ENCODE results near the gene CORO1C.
"Not testable (repeated sequence)": the region's sequence is repeated elsewhere in the genome, so short reads cannot be mapped to it uniquely, and the experiment has no call there.

CORO1C gene

DNA sequence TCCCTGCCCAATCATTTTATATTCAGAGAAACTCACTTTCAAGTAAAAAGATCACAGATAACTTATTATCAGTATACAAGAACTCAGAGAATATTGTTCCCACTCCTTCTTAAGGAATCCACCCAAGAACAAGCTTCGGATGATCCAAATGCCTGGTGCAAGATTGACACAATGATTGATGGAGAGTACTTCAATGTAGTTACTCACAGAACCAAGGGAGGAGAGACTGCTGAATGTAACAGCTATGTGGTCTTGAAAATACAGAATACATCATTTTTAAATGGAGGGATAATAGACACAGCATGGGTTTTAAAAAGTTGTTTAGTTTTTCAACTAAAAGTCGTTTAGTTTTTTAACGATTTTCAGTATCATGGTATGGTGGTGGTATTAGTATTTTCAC is 59.3 kb downstream of the CORO1C start:
- DNase-seq (ENCODE audit: low read depth): no peak

DNA sequence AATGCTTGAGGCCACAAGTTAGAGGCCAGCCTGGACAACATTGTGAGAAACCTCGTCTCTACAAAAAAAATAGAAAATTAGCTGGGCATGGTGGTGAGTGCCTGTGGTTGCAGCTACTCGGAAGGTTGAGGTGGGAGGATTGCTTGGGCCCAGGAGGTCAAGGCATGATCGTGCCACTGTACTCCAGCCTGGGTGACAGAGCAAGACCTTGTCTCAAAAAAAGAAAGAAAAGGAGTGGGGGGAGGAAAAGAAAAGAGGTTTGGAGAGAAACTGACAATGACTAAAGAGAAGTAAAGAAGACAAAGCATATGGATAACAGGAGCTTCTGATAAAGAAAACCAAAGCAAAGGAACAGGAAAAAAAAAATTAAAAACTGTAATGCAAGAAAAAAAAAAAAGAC is 60.2 kb downstream of the CORO1C start:
- no peak for DNase-seq (ENCODE audit: low read depth)

DNA sequence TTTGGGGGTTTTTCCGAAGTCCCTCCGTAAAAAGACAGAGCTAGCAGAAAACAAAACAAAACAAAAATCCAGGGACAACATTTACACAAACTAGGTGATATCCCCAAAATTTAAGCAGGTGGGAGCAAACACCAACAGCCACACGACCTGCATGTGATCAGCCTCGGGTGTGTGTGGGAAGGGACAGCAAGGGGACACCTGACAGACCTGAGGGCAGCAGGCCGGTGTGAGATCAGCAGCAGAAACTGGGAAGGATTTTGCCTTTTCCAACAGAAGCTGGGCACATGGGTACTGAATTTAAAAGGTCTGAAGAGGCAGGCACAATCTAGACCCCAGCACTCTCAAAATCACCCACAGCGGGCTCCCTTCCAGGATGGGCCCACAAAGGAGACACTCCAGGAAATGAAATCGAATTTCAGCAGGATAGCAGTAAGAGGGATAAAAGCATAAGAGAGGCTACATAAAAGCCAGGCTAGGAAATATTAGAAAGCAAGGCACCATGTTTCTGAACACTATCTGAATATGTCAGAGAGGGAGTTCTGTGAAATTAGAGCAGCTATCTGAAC is 61.2 kb downstream of the CORO1C start:
- DNase-seq (ENCODE audit: low read depth): no peak

DNA sequence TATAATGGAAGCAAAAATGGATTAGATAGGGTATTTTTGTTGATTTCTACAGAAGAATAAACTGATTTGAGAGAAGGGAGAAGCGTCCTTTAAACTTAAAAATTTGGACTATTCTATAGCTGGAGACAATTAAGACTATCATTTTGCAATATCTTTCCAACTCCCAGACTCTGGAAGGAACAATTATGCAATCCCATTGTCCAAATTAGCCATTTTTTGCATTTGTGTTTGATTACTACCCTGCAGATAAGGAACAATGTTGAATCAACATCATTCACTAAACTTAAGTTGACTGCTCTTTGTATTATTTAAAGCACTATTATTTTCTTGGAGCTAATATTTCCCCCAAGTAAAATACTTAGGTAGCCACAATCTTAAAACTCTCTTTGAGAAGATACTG is 62.8 kb downstream of the CORO1C start:
- DNase-seq (ENCODE audit: low read depth): no peak

DNA sequence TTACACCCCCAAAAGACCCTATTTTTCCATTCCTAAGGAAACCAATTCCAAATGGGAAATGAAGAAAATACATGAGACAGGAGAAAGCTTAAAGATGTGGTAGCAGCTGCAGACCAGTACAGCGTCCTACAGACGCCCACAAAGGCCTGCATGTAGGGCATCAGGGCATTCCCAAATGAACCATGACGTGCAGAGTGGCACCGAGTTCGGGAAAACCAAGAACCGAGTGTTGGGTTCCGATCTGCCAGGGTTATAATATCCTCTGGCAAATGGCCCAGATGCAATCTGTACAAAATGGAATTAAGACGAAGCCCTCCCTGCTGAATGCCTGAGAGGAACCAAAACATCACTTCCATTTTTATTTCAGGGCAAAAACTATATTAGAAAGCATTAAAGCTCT is 63.3 kb downstream of the CORO1C start:
- DNase-seq (ENCODE audit: low read depth): no peak

DNA sequence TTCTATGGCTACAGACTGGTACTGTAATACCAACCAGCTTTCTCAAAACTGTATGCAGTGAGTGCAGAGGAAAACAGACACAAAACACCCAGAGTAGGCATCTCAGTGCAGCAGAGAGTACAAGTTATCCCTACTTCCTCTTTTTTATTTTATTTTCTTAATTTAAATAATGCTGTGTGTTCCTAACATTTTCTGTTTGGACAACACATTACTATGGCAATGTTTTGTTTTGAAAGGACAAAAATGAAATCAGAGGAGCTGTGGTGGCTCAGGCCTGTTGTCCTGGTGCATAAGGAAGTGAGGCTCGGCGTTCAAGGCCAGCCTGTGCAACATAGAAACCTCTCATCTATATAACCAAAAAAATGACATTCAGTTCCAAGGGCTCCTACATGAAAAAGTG is 64.0 kb downstream of the CORO1C start:
- no peak for DNase-seq (ENCODE audit: low read depth)

DNA sequence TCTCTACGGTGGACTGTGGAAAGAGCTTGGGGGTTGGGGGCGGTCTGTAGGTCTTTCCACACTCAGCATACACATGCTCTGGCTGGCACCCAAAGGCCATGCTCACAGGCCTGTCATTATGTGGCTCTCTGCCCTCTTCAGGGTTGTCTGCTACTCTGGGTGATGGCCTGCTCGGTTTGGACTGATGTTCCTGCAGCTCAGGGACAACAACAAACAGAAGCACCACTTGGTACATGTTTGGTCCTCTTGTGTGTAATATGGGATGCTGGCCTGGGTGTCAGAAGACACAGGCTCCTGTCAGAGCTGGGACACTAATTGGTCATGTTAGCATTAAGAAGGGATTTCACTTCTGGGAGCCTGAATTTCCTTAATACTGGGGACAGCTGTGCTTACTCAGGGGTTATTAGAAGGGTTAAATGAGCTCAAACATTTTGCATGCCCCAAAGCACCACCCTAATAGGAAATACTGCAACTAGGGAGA is 64.9 kb downstream of the CORO1C start:
- no peak for DNase-seq (ENCODE audit: low read depth)

DNA sequence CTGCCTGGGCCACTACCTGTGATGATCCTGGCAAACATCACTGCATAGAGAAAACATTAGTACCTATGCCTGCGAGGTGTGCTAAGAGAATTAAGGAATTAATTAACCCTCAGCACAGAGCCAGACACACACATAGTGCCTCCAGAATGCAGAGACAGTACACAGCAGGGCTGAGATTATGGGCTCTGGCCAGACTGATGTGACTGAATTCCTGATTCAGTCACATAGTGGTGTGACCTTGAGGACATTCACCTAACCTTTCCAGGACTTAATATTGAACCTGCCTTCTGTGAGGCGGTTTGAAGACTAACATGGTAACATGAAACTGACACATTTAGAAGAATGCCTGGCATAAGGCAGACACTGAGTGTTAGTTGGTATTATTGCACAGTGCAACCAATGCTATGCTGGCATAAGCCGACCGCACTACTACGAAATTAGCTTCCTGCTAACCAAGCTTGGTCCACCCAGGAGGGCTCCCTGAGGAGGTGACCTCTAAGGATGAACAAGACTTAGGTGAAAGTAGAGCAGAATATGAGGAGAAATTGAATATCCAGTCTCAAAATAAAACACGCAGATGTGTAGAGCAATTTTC is 65.6 kb downstream of the CORO1C start:
- DNase-seq (ENCODE audit: low read depth): no peak

DNA sequence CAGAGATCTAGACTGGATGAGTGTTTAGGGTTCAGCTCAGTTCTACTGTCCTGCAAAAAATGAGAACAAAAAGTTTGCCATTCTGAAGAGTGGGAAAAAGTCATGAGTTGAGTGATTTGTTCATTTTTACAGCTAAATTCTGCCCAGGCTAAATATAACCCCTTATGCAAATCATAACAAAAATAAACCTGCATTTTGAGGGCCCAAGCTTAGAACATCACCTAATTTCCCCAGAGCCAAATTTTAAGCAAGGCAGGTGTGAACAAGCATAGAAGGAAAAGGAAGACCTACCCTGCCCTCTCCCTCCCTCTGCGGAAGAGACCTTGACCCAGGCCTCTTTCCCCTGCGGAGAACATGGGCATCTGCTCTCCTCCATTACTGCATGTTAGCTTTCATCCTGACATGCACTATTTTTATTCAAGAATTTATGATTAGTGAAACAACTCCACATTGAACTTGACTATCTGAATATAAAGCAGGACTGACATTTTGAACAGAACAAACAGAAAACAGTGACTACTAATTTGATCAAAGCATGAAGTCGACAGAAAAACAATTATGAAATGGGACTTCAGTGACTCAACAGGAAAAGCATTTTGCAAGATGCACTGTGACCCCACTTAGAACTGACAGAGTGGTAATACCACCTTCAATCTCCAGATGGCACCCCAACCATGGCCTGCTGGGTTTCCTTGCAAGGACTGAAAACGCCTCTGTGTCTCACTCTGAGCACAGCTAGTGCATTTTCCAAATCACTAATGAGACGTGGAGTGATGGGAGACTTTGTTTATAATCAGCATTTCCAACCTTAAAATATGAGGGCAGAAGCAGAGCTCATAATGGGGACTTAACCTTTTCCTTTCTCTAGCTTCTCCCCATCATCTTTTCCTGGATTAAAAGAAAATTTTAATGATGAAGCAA is 66.7 kb downstream of the CORO1C start:
- DNase-seq (ENCODE audit: low read depth): peak; percentile 64

DNA sequence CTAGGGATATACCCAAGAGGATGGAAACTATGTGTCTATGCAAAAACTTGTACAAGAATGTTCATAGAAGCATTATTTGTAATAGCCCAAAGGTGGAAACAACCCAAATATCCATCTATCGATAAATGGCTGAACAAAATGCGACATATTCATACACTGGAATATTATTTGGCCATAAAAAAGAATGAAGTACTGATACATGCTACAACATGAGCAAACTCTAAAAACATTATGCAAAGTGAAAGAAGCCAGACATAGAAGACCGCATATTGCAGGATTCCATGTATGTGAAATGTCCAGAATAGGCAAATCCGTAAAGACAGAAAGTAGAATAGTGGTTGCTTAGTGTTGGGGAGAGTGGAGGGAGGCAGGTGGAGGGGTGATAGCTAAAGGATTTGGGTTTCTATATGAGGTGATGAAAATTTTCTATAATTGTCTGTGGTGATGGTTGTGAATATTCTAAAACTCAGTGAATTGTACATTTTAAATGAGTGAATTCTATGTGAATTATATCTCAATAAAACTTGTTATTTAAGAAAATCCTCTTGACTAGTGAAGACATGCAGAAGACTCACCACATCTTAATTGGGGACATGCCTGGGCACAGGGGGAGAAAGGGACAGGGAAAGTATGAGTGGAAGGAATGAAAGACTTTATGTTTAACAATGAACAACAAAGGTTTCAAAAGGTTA is 67.8 kb downstream of the CORO1C start:
- DNase-seq (ENCODE audit: low read depth): no peak

DNA sequence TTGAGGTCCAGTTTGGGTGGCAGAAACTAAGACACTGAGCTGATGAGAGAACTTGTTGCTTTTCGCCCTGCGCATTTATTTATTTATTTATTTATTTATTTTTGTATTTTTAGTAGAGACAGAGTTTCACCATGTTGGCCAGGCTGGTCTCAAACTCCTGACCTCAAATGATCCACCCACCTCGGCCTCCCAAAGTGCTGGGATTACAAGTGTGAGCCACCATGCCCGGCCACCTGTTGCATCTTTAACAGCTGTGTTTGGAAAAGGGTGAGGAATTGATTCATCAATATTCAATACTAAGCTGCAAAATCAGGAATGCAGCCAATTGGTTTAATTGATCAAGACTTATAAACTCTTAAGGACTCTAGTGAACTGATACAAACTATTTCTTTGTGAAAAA is 73.2 kb downstream of the CORO1C start:
- DNase-seq (ENCODE audit: low read depth): not testable (repeated sequence)

DNA sequence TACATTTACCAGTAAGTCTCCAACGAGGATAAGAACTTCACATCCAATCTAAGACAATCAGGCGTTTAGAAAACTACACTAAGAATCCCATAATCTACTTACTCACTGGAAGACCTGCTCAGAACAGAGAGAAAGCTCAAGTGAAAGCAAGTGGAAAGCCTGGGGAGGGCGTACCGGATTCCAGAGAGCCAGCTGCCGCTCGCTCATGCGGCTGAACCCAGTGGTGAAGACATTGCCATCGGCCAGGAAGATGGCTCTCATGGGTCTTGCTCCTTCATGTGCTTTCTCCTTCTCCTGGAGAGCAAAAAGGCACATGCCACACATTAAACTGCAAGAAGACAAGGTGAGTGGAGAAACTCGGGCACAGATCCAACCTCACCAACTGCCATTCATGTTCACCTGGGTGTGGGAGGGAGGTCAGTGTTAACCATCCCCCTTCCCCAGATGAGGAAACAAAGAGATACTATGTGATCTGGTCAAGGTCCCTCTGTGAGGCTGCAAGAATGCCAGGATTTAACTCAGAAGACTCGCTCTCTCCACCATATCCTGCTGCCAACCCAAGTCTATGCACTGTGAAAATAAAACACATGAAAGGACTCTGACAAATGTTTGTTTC is 74.1 kb downstream of the CORO1C start:
- DNase-seq (ENCODE audit: low read depth): no peak

DNA sequence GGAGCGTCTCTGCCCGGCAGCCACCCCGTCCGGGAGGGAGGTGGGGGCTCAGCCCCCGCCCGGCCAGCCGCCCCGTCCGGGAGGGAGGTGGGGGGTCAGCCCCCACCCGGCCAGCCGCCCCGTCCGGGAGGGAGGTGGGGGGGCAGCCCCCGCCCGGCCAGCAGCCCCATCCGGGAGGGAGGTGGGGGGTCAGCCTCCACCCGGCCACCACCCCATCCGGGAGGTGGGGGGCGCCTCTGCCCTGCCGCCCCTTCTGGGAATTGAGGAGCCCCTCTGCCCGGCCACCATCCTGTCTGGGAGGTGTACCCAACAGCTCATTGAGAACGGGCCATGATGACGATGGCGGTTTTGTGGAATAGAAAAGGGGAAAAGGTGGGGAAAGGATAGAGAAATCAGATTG is 75.1 kb downstream of the CORO1C start:
- DNase-seq (ENCODE audit: low read depth): not testable (repeated sequence)

DNA sequence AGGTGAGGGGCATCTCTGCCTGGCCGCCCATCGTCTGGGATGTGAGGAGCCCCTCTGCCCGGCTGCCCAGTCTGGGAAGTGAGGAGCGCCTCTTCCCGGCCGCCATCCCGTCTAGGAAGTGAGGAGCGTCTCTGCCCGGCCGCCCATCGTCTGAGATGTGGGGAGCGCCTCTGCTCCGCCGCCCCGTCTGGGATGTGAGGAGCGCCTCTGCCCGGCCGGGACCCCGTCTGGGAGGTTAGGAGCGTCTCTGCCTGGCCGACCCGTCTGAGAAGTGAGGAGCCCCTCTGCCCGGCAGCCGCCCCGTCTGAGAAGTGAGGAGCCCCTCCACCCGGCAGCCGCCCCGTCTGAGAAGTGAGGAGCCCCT is 75.5 kb downstream of the CORO1C start:
- not testable (repeated sequence) for DNase-seq (ENCODE audit: low read depth)

DNA sequence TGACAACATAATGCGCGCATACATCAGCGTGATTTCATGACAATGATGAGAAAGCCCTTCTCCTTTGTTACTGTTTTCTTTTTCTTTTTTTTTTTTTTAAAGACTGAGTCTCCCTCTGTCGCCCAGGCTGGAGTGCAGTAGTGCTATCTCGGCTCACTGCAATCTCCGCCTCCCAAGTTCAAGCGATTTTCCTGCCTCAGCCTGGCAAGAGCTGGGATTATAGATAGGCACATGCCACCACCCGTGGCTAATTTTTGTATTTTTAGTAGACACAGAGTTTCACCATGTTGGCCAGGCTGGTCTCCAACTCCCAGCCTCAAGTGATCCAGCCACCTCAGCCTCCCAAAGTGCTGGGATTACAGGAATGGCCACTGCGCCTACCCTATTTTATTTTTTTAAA is 76.7 kb downstream of the CORO1C start:
- DNase-seq (ENCODE audit: low read depth): not testable (repeated sequence)

DNA sequence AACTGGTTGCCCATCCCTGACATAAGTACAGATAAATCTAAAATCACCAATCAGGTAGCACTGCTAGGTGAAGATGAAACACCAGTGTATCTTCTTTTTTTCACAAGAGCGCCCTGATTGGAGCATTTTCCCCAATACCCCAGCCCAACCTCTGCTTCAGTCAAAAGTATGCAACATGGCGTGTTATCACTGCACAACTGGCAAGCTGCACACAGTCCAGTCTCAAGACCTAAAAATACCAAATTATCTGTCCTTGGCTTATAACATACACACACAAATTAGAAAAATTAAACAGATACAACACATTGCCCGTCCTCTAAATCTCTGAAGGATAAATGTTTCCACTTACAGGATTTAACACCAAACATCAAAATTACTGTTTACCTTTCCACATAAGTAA is 77.4 kb downstream of the CORO1C start:
- no peak for DNase-seq (ENCODE audit: low read depth)

DNA sequence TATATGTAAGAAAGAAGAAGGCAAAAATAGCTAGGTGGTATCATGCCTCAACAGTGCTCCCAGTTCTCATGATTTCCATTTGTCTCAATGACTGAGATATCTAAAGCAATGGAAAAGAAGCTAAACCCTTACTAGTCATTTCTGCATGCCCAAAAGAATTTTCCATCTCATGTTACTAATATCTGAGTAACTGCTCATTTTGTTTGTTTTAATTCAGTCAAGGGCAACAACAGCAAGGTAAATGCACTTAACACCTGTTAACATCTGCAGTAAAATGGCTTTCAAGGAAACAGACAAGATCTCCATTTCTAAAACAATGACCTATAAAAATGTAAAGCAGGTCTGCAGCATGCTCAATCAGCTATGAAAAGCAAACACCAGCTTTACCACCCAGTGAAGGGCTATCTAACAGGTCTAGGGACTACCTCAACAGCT is 78.2 kb downstream of the CORO1C start:
- no peak for DNase-seq (ENCODE audit: low read depth)

DNA sequence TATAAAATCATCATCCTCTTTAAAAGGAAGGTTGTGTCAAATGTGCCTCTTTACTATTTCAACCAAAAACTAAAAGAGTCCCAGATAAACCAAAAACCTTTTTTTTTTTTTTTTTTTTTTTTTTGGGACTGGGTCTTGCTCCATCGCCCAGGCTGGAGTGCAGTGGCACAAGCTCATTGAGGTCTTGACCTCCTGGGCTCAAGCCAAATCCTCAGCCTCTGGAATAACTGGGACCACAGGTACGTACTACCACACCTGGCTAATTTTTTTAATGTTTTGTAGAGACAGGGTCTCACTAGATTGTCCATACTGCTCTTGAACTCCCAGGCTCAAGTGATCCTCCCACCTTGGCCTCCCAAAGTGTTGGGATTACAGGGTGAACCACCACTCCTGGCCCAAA is 81.2 kb downstream of the CORO1C start:
- no peak for DNase-seq (ENCODE audit: low read depth)

DNA sequence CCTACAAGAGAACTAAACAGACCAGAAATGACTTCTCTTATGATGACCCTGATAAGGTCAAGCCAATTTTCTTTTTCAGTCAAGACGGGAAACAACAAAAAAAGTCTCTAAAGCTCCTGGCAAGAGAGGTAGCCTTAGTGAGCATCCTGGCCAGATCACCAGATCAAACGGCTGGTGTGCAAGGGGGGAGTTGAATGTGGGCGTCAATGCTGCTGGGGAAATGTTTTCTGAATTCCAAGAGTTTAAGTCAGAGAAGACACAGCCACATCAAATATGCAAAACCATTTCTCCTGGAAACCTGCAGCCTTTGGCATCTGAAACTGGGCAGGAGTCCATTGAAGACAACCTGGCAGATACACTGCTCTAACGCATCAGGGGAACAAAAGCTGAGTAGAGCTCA is 81.6 kb downstream of the CORO1C start:
- no peak for DNase-seq (ENCODE audit: low read depth)

DNA sequence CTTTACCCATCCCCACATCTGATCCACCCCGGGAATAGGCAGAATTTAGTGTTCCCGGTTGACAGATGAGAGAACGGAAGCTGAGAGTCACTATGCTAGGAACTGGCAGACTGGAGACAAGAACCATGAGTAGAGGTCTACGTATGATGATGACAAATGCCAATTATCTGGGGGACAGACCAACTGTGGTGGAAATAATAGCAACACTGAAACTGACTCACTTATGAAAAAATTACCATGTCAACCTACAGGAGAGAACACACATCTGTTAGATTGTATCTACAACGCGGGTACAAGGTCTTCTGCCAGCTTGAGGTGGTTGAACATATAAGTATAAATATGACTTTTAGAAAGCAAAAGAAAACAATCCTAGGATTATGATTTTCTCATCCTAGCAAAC is 82.2 kb downstream of the CORO1C start:
- no peak for DNase-seq (ENCODE audit: low read depth)

DNA sequence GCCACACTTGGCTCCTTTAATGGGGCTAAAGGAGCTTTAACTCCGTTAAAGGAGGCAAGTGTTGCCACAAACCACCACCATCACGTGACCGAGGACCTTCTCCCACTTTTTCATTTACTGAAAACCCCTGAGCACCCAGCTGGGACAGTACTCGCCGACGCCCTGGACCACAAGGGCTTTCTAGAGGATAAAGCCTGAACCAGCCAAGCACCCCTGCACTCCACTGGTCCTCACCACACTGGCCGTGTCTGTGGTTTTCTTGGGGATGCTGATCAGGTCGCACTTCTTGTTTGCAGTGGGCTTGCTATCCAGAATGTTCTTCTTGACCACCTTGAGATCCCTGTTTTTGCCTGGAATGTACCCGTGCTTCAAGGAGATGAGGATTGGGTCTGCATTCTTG is 82.9 kb downstream of the CORO1C start:
- no peak for DNase-seq (ENCODE audit: low read depth)

DNA sequence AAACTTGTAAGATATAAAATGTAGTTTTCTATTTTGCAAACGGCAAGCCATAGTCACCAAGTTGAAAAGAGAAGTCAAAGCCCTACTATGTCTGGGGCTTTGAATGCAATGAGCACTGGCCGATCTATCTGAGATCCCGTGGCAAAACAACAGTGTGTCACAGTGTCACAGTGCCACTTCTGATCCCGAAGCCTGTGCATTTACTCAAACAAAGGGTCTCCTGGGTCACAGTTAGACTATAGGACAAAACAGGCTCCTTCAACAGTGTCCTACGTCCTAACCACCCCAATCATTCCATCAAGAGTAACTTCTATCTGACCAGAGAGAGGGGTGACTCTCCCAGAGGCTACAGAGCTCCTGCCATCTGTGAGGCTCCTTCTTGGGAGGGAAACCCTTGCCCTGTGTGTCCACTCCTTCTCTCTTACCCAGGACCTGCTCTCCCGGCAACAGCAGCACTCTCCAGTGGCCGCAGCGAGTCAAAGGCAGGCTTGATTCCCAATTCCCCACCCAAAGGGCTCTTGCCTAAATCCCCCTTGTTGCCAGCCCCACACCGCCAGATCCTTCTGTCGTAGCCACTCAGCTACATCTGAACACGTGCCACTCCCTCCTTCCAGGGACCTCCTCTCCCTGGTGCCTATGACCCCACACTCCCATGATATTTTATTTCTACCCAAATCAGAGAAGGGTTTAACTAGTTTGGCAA is 83.6 kb downstream of the CORO1C start:
- no peak for DNase-seq (ENCODE audit: low read depth)
